Right lobe of liver (tissue), 4 donors: ENCODE results near the gene COL2A1.

Experiments
- POLR2A ChIP-seq: fragments of 450-650 bp; IDR thresholded peaks from one replicate; pipeline ENCODE4 v1.6.1; 2017; ENCODE audit warnings: antibody characterized with exemption, mild to moderate bottlenecking
- TF ChIP-seq, protein P1 (sequence below), 4 donors: fragments of 200-600 bp in 3 of 4; fragments of 450-650 bp in 1 of 4; IDR thresholded peaks; one replicate each; pipeline versions ENCODE4 v1.5.1 to v1.8.0; 2016 to 2022; ENCODE audit warnings: antibody characterized with exemption in 4 of 4, mild to moderate bottlenecking in 2 of 4
- donor health status: DM: no; HTN: no; CAD: no.
- donor health status: DM: no; HTN: no; CAD: no.
- donor health status: DM: no; HTN: yes; CAD: no.

DNA sequence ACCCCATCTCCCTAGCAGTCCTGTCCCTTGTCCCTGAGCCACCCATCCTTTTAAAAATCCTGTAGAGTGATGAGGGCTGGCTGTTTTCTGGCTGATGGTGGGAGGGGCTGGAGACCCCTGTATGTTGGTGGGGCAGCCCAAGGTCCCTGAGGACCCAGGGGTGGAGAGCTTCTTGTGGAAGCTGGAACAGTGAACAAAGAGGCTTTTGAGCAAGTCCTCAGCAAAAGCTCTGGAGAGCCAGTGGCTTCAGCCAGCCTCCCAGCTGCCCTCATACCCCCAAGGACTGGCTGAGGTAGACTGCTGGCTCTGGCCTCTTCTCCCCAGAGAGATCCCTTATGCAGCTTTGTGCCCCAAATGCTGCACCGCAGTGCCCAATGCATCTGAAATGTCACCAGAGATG is 29.2 kb upstream of the COL2A1 start:
- no peak for TF ChIP-seq POLR2A
- TF ChIP-seq, protein P1, sequence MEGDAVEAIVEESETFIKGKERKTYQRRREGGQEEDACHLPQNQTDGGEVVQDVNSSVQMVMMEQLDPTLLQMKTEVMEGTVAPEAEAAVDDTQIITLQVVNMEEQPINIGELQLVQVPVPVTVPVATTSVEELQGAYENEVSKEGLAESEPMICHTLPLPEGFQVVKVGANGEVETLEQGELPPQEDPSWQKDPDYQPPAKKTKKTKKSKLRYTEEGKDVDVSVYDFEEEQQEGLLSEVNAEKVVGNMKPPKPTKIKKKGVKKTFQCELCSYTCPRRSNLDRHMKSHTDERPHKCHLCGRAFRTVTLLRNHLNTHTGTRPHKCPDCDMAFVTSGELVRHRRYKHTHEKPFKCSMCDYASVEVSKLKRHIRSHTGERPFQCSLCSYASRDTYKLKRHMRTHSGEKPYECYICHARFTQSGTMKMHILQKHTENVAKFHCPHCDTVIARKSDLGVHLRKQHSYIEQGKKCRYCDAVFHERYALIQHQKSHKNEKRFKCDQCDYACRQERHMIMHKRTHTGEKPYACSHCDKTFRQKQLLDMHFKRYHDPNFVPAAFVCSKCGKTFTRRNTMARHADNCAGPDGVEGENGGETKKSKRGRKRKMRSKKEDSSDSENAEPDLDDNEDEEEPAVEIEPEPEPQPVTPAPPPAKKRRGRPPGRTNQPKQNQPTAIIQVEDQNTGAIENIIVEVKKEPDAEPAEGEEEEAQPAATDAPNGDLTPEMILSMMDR (IDR thresholded peaks at IDR 0.05), result no peak
